ES-I3 (cell line): ENCODE results near the gene MAN2A1.

Experiments used
- H3K36me3 ChIP-seq: 2 replicates; pipeline ENCODE4 v1.6.1; 2013; ENCODE audit warnings: mild to moderate bottlenecking, low read length, control low read depth, moderate library complexity; ENCODE audit not compliant: insufficient read depth
- H3K4me1 ChIP-seq: 2 replicates; pipeline ENCODE4 v1.6.1; 2013; ENCODE audit warnings: mild to moderate bottlenecking, control low read depth, low read length; ENCODE audit not compliant: insufficient read depth
- H3K9ac ChIP-seq: 2 replicates; pipeline ENCODE4 v1.6.1; 2013; ENCODE audit warnings: low read depth, mild to moderate bottlenecking, low read length, moderate library complexity
- H3K9me3 ChIP-seq: 2 replicates; pipeline ENCODE4 v1.6.1; 2013; ENCODE audit warnings: mild to moderate bottlenecking, low read length, moderate library complexity; ENCODE audit not compliant: control insufficient read depth, insufficient read depth

MAN2A1 gene

DNA sequence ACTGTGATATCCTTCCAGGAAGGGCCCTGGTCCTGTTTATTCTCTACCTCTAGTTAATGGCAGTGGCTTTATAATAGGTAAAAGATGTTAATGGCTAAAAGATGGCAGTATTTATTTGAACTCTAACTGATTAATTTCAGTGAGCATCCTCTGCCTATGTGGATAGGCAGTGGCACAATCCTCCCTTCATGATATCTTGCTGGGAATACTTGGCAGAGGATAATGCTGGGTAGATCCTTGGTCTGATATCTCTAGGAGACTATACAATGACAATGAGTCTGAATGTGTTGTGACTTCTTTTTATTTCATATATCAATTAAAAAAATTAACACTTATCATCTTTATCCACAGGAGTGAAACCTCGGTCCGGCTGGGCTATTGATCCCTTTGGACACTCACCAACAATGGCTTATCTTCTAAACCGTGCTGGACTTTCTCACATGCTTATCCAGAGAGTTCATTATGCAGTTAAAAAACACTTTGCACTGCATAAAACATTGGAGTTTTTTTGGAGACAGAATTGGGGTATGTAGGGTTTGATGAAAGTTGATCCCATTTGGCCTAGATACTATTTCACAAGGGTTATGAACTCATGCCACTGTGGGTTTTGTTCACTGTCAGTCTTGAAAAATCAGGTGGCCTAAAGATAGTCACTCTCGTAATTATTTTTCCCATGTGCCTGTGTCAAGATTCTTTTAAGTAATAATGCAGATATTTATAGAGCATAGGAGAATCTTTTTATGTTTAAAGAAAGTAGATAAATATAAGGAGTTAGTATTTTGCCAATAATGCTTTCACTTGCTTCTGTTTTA, 77.7 kb downstream of the MAN2A1 start:
- H3K9me3 ChIP-seq, result no peaks in the 10 kb centered on the region
- H3K4me1 ChIP-seq, result peaks cover 4% of the 10 kb centered on the region; the same call in 1 of the 2 replicates
- H3K9ac ChIP-seq, result no peak overlapping the region
- peaks cover 7% of the 10 kb centered on the region; the same call in 1 of the 2 replicates for H3K36me3 ChIP-seq

DNA sequence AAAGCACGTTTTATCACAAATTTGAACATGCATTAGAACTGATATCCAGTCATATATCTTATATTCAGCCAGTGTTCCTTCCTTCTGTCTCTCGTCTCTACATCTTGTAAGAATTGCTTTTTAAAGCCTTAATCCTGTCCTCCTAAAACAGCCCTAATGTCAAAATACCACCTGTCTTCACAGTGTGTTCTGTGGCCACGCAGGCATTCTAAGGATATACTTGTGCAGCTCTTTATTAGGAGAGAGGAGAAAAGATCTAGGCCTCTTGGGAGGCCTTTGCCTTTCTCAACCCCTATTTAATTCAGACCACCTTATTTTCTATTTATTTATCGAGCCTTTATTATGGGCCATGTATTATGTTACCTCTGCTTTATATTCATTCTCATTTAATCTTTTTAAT, 78.3 kb downstream of the MAN2A1 start:
- Histone ChIP-seq H3K36me3 (peaks cover 4% of the 10 kb centered on the region; the same call in 1 of the 2 replicates), H3K9me3 (no peaks in the 10 kb centered on the region), H3K9ac (no peak overlapping the region), H3K4me1 (peaks cover 4% of the 10 kb centered on the region; the same call in 1 of the 2 replicates)

DNA sequence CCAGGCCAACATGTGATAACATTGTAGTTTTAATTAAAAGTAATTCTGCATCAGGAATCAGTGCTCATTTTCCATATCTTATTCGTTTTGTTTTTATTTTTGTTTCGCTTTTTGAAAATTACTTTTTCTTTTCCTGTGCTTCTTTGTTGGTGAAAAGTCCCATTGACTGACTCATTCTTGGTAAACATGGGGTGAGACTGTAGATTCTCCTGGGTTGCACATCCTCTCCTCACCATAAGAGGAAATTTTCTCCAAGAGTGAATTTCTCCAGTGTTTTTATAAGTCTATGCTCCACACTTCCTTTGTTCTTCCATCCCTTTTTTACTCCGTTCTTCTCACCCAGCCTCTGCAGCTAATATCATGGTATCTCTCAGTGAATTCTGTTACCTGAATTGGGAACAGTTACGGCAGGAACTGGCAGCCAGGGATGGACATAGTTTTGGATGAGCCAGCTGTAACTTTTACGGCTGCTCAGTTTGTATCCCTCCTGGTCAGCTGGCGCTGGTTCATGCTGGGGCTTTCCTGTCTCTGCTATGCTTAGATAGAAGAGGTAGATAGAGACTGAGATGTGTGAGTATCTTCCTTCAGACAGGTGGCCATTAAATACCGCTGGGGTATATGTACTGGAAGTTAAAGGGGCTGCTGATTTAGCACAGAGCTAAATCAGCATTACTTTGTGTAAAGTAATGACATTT, 80.0 kb downstream of the MAN2A1 start:
- H3K9me3 ChIP-seq, result no peaks in the 10 kb centered on the region
- H3K36me3 ChIP-seq, result peaks cover 4% of the 10 kb centered on the region; the same call in 1 of the 2 replicates
- peaks cover 4% of the 10 kb centered on the region; the same call in 1 of the 2 replicates for H3K4me1 ChIP-seq
- H3K9ac ChIP-seq, result no peak overlapping the region

GRCh38 chr5:109775130-109775529, 85.4 kb downstream of the MAN2A1 start:
- no peaks in the 10 kb centered on the region for H3K36me3 ChIP-seq
- H3K4me1 ChIP-seq, result no peaks in the 10 kb centered on the region
- H3K9me3 ChIP-seq, result no peaks in the 10 kb centered on the region
- no peak overlapping the region for H3K9ac ChIP-seq

GRCh38 chr5:109779036-109779735, 89.5 kb downstream of the MAN2A1 start:
- H3K9me3 ChIP-seq, result no peaks in the 10 kb centered on the region
- no peak overlapping the region for H3K9ac ChIP-seq
- no peaks in the 10 kb centered on the region for H3K4me1 ChIP-seq
- no peaks in the 10 kb centered on the region for H3K36me3 ChIP-seq

- no peak overlapping the region for H3K9ac ChIP-seq
- no peaks in the 10 kb centered on the region for H3K36me3 ChIP-seq
- no peaks in the 10 kb centered on the region; the same call in 1 of the 2 replicates for H3K9me3 ChIP-seq
- H3K4me1 ChIP-seq, result no peaks in the 10 kb centered on the region
Measured at GRCh38 chr5:109784687-109785086, 95.0 kb downstream of the MAN2A1 start.

DNA sequence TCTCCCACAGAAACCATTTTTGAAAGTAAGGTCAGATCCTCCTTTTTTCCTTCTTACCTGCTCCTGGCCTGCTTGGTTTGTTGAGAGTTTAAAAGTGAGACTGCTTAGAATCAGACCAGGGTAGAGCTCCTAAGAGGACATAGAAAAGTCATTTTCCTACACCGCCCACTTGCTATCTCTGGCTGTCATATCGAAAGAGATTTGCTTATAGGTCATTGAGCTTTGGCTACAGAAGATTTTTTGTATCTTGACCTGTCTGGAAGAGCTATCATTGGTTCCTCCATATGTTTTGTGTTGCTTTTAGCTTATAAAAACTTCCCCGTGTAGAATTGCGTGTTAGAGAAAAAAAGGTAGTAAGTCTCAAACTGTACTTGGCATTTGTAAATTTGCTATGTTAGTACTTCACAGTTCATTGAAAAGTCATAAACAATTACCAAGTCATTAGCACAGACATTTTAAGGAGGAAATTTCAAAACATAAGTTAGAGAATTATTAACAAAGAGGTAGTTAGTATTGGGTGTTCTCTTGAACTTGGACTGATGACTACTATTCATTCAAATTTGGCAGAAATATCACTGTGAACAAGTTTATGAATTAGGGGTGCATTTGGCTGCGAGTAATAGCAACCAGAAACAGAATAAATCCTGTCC, 96.6 kb downstream of the MAN2A1 start:
- Histone ChIP-seq H3K4me1 (no peaks in the 10 kb centered on the region), H3K36me3 (no peaks in the 10 kb centered on the region), H3K9me3 (no peaks in the 10 kb centered on the region; the same call in 1 of the 2 replicates), H3K9ac (no peak overlapping the region)

- Histone ChIP-seq H3K9ac (no peak overlapping the region), H3K36me3 (no peaks in the 10 kb centered on the region), H3K9me3 (no peaks in the 10 kb centered on the region; the same call in 1 of the 2 replicates), H3K4me1 (no peaks in the 10 kb centered on the region)
Measured at GRCh38 chr5:109788596-109788995, 98.9 kb downstream of the MAN2A1 start.

GRCh38 chr5:109792613-109793012, 102.9 kb downstream of the MAN2A1 start:
- Histone ChIP-seq H3K9me3 (no peaks in the 10 kb centered on the region; the same call in 1 of the 2 replicates), H3K36me3 (peaks cover 6% of the 10 kb centered on the region; the same call in 1 of the 2 replicates), H3K4me1 (no peaks in the 10 kb centered on the region), H3K9ac (no peak overlapping the region)

GRCh38 chr5:109803854-109804253, 114.1 kb downstream of the MAN2A1 start:
- Histone ChIP-seq H3K4me1 (no peaks in the 10 kb centered on the region), H3K36me3 (no peaks in the 10 kb centered on the region; the same call in 1 of the 2 replicates), H3K9ac (no peak overlapping the region), H3K9me3 (no peaks in the 10 kb centered on the region)

DNA sequence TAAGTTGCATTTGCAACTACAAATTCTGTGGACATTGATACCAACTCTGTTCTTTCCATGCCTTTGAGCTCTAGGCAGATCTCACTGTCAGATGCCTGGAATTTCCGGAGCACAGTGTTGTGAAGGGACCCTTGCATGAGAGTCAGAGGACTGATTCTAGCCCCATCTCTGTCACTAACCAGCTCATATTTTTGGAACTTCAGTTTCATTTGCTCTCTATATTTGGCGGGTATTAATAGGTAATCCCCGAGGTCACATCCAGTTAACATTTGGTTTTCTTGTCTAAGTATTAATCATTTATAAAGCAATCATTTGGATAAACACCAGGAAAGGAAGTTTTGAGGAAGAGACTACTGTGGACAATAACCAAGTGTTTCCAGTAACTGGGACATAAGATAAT, 115.7 kb downstream of the MAN2A1 start:
- H3K4me1 ChIP-seq, result no peaks in the 10 kb centered on the region
- H3K9me3 ChIP-seq, result no peaks in the 10 kb centered on the region
- no peaks in the 10 kb centered on the region; the same call in 1 of the 2 replicates for H3K36me3 ChIP-seq
- no peak overlapping the region for H3K9ac ChIP-seq

DNA sequence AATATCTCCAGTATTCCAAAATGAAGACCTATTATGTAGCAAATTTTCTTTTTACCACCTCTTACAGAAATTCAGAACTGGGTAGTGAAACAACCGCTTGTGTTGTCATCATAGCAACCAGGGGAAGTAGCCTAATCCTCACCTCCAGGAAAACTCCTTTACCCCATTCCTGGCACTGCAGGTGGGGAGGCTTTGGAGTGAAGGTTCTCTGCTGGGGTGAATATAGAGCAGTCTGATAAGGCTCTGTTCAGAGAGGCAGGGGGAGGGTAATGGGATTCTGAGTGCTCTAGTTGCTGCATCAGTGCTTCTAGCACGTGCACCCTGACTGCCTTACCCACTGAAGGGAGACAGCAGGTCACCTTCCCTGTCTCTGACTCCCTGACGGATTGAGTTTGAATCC, 116.2 kb downstream of the MAN2A1 start:
- no peaks in the 10 kb centered on the region for H3K4me1 ChIP-seq
- no peaks in the 10 kb centered on the region for H3K9me3 ChIP-seq
- H3K9ac ChIP-seq, result no peak overlapping the region
- no peaks in the 10 kb centered on the region; the same call in 1 of the 2 replicates for H3K36me3 ChIP-seq

DNA sequence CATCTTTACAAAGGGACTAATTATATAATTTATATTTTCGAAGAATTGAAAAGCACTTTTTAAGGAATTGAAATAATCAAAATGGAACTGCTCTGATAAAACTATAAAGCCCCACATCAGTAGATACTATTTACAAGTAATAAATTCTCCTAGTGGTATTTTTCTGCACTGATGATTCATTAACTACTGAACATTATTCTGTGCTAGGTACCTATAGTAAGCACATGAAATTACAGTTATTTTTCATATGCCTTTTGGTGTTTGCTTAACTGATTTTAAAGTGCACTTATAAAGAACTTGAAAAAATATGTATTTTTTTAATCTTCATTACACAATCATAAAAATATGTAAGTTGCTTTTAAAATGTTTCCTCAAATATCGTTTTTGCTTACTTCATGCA, 123.0 kb downstream of the MAN2A1 start:
- Histone ChIP-seq H3K4me1 (no peaks in the 10 kb centered on the region), H3K36me3 (peaks cover 3% of the 10 kb centered on the region; the same call in 1 of the 2 replicates), H3K9ac (no peak overlapping the region), H3K9me3 (no peaks in the 10 kb centered on the region)

DNA sequence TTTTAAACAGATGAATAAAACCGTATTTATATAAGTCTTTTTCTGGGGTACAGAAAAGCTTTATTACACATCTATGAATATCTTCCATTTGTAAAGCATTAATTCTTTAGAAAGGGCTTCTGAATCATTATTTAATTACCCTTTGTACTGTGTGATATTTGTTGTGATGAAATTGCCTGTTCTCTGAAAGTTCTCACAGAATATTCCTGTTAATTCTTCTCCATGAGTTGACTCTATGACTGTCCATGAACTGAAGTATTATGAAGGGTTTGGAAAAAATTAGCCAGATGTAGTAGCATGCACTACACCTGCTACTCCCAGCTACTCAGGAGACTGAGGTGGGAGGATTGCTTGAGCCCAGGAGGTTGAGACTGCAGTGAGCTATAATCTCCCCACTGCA, 127.0 kb downstream of the MAN2A1 start:
- Histone ChIP-seq H3K9ac (no peak overlapping the region), H3K4me1 (no peaks in the 10 kb centered on the region), H3K9me3 (no peaks in the 10 kb centered on the region), H3K36me3 (0 out of 2 replicates have a peak, but pooled peaks cover 3% of the 10 kb centered on the region)
